ENCODE data around the gene DLG1. TPM values are rescaled to one million over a fixed set of nuclear protein-coding genes. Genes with fewer than 3 reads are reported as not detected.

Gene DLG1
- total and polyA plus RNA-seq, 9 of the 15 experiments (the other 6 are each of a cell fraction or from before 2014, with no cell fraction given), result 9.4 to 63.5 (median 43.6) TPM

- TF ChIP-seq HBP1 (CRISPR knock-in tag; IDR thresholded peaks at IDR 0.05) (peak; percentile 80; the same call in 1 of the 2 replicates), ZNF124 (CRISPR knock-in tag; IDR thresholded peaks at IDR 0.05) (no peak), PHF20 (IDR thresholded peaks at IDR 0.05; ENCODE audit: partially characterized antibody) (peak; percentile 55), POLR2AphosphoS2 (IDR thresholded peaks at IDR 0.05; ENCODE audit: low read length) (no peak), SMARCA5 (IDR thresholded peaks at IDR 0.05) (peak; percentile 69; the same call in 1 of the 2 replicates), ZBTB5 (IDR thresholded peaks at IDR 0.05) (0 out of 2 replicates have a peak, but pooled peaks have one; percentile 34), KDM1A (IDR thresholded peaks at IDR 0.05) (peak in 1 of 2 experiments; percentile 64; a peak in 1 of 4 replicates), HDGF (IDR thresholded peaks at IDR 0.05) (0 out of 2 replicates have a peak, but pooled peaks have one; percentile 61), ZBTB26 (CRISPR knock-in tag; IDR thresholded peaks at IDR 0.05) (peak; percentile 73; the same call in 1 of the 2 replicates)
Observed at GRCh38 chr3:197344582-197345318, 46.3 kb upstream of the DLG1 start (continued).
